GM12864 (cell line): ENCODE data around the gene EPS8L3.

Experiments used
- DNase-seq: peaks from one replicate; pipeline ENCODE4 v3.0.0-alpha.2; 2011; ENCODE audit warnings: low read depth
- H3K4me3 ChIP-seq: 2 replicates; pipeline ENCODE4 v1.5.1; 2011; ENCODE audit warnings: mild to moderate bottlenecking, low read depth, low read length, control low read depth
- TF ChIP-seq, protein P1 (sequence below): IDR thresholded peaks from 2 replicates; pipeline ENCODE4 v1.5.1; 2011; ENCODE audit warnings: low read depth, mild to moderate bottlenecking, moderate library complexity, low read length, control low read depth, inconsistent platforms; ENCODE audit errors: missing control alignments

Gene EPS8L3

GRCh38 chr1:109726728-109727373 is 36.9 kb downstream of the EPS8L3 start:
- no peak overlapping the region for H3K4me3 ChIP-seq
- DNase-seq: no peak
- TF ChIP-seq, protein P1, sequence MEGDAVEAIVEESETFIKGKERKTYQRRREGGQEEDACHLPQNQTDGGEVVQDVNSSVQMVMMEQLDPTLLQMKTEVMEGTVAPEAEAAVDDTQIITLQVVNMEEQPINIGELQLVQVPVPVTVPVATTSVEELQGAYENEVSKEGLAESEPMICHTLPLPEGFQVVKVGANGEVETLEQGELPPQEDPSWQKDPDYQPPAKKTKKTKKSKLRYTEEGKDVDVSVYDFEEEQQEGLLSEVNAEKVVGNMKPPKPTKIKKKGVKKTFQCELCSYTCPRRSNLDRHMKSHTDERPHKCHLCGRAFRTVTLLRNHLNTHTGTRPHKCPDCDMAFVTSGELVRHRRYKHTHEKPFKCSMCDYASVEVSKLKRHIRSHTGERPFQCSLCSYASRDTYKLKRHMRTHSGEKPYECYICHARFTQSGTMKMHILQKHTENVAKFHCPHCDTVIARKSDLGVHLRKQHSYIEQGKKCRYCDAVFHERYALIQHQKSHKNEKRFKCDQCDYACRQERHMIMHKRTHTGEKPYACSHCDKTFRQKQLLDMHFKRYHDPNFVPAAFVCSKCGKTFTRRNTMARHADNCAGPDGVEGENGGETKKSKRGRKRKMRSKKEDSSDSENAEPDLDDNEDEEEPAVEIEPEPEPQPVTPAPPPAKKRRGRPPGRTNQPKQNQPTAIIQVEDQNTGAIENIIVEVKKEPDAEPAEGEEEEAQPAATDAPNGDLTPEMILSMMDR: no peak

GRCh38 chr1:109726007-109726406 is 37.7 kb downstream of the EPS8L3 start:
- no peak overlapping the region for H3K4me3 ChIP-seq
- DNase-seq: no peak
- TF ChIP-seq, protein P1: no peak

DNA sequence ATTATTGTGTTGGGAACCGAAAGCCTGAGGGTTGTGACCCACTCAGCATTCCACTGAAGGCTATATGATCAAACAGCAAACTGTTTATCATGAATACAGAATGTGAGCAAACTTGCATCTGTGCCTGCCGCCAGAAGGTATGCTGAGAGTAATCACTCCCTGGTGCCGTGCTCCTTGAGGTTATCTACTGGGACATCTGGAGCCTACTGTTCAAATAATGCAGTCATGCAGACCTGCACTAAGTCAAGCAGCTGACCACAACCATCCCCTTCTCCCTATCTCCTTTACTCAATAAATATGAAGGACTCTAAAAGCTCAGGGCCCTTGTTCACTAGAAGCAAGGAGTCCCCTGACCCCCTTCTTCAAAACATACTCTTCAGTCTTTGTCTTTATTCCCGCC is 38.2 kb downstream of the EPS8L3 start:
- no peak overlapping the region for H3K4me3 ChIP-seq
- no peak for DNase-seq
- TF ChIP-seq, protein P1: no peak

DNA sequence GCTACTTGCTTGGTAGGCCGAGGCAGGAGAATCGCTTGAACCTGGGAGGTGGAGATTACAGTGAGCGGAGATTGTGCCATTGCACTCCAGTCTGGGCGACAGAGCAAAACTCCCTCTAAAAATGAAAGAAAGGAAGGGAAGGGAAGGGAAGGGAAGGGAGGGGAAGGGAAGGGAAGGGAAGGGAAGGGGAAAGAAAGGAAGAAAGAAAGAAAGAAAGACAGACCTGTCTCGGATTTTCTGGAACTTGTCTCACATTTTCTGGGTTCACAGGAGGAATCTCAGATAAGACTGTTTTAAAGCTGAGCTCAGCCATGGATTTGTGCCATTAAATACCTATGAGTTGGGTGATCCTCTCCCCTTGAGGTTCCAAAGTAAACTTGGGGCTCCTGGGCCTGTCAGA is 38.8 kb downstream of the EPS8L3 start:
- no peak overlapping the region for H3K4me3 ChIP-seq
- TF ChIP-seq, protein P1: no peak
- DNase-seq: no peak

- no peak overlapping the region for H3K4me3 ChIP-seq
- no peak for DNase-seq
Observed at GRCh38 chr1:109722908-109723691, 40.6 kb downstream of the EPS8L3 start.

DNA sequence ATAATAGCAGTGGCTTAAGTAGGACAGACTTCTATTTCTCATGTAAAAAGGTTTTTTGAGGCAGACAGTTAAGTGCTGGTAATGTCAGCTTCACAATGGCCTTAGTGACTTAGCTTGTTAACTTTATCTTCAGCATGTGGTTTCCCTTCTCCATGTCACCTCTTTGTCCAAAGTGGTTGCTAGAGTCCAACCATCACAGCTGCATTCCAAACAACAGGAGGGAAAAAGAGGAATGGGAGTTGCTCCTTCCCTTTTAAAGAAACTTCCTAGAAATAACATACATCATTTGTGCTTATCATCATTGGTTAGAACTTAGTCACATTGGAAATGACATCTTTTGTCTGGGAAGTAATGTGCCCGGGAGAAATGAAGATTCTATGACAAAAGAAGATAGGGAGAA is 41.8 kb downstream of the EPS8L3 start:
- DNase-seq: no peak
- H3K4me3 ChIP-seq: no peak overlapping the region
- TF ChIP-seq, protein P1: no peak

More at GRCh38 chr1:109722908-109723691, 40.6 kb downstream of the EPS8L3 start:
- TF ChIP-seq, protein P1: no peak
